ENCODE measurements around the gene TAL2.

GRCh38 chr9:105656131-105656921, 5.9 kb upstream of the TAL2 start:
- no peak for TF ChIP-seq TAF1 (IDR thresholded peaks at IDR 0.05; ENCODE audit: borderline replicate concordance, insufficient read depth, low read length)
- no peak for TF ChIP-seq POLR2AphosphoS5 (IDR thresholded peaks at IDR 0.05; ENCODE audit: low read depth, low read length)
- TF ChIP-seq SIN3A (IDR thresholded peaks at IDR 0.05; ENCODE audit: borderline replicate concordance, insufficient read depth, low read length) = no peak
- no peak for TF ChIP-seq REST (IDR thresholded peaks at IDR 0.05; ENCODE audit: insufficient read depth in 1 of 2, low read depth in 2 of 2, low read length in 2 of 2)
- TF ChIP-seq FOXP2 (optimal IDR thresholded peaks at IDR 0.05; ENCODE audit: borderline replicate concordance, extremely low read depth, extremely low read length, insufficient read depth) = no peak

Measured in PFSK-1 (cell line).